Hepatic stellate cell (primary cell): ENCODE data around the gene ING5.

Source experiments
- DNase-seq: peaks from one replicate; pipeline ENCODE4 v3.0.0; 2011; ENCODE audit warnings: low spot score

Gene ING5

DNA sequence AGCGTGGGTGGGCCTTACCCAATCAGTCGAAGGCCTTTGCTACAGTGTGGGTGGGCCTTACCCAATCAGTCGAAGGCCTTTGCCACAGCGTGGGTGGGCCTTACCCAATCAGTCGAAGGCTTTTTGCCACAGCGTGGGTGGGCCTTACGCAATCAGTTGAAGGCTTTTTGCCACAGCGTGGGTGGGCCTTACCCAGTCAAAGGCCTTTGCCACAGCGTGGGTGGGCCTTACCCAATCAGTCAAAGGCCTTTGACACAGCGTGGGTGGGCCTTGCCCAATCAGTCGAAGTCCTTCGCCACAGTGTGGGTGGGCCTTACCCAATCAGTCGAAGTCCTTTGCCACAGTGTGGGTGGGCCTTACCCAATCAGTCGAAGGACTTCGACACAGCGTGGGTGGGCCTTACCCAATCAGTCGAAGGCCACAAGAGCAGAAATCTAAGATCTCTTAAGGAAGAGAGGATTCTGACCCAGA, 58.5 kb downstream of the ING5 start:
- DNase-seq = no peak

DNA sequence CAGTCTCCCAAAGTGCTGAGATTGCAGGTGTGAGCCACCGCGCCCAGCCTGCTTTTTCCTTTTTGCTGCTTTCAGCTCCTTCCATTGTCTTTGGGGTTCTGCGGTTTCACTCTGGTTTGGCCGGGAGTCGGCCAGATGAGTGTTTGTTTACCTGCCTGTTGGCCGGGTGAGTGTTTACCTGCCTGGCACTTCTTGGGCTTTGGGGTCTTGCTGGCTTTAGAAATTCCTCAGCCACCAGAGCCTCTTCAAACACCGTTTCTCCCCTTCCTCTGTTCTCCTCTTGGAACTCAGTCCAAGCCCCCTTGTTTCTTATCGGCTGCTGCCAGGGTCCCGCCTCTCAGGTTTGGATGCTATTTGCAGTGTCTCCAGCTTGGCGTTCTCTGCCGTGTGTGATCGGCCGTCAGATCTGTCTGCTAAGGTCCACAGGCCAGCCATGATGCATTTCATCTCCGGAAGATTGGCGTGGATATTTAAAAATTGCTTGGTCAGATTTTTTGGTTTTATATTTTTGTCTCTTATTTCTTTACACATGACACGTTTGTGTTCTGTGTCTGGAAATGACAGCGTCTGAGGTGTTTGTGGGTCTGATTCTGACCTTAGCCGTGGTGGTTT, 60.6 kb downstream of the ING5 start:
- DNase-seq = no peak

GRCh38 chr2:241762933-241763369, 61.1 kb downstream of the ING5 start:
- no peak for DNase-seq

DNA sequence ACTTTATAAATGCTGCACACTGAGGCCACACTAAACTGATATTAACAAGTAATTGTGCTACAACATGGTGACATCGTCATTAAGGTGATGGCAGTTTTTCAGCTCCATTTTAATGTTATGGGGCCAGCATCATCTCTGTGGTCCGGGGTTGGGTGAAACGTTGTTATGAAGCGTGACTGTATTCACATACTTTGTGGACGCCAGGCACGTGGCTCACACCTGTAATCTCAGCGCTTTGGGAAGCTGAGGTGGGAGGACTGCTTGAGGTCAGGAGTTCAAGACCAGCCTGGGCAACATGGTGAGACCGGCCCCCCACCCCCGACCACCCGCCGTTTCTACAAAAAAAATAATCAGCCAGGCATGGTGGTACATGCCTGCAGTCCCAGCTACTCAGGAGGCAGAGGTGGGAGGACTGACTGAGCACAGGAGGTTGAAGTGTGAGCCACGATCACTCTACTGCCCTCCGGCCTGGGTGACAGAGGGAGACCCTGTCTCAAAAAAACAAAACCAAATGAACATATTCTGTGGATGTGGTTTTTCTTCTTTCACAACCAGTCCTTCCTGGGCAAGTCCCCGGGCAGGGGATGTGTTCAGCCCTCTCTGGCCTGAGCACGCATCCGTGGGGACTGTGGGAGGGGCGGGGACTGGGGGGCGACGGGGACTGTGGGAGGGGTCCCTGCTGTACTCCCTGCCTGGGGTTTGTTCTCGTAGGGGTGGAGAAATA, 61.9 kb downstream of the ING5 start:
- DNase-seq = no peak

DNA sequence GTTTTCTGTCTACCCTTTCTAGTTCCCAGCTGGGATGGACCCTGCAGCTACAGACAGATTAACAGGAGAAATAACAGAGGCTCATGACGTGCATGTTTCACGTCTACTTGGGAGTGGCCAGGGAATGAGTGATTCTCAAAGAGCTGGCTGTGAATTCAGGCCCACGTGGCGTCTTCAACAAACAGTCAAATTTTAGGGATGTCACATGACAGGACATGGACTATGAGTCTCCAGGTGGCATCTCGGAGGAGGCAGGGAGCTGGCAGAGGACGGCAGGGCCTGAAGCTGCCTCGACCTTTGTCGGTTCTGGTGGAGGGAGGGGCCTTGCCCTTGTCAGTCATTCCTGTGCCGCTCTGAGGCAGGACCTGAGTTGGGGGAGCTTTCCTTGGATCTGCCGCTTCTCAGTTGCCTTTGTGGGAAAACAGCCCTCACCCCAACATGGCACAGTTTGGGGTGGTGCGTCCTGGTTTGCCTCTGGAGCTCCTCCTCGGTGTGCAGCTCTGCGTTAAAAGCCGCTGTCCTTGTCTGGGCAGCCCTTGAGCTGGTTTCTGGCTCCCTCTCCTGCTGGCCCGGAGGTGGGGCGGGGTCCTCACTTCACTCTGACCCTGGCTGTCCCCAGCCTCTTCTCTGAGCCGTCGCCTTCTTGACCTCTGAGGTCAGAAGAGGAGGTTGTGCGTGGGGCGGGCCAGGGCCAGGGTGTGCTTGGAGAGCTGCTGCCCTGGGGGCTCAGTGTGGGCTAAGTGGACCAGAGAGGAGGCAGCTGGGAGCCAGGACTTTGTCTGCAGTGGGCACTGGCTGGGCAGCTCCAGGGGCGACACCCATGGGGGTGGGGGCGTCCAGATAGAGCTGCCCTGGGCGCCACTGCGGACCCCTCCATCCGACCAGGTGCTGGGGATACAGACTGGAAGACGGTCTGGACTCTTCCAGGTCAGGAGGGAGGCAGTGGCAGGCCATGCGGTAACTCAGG, 62.7 kb downstream of the ING5 start:
- no peak for DNase-seq

GRCh38 chr2:241767464-241768250, 65.8 kb downstream of the ING5 start:
- DNase-seq = no peak

DNA sequence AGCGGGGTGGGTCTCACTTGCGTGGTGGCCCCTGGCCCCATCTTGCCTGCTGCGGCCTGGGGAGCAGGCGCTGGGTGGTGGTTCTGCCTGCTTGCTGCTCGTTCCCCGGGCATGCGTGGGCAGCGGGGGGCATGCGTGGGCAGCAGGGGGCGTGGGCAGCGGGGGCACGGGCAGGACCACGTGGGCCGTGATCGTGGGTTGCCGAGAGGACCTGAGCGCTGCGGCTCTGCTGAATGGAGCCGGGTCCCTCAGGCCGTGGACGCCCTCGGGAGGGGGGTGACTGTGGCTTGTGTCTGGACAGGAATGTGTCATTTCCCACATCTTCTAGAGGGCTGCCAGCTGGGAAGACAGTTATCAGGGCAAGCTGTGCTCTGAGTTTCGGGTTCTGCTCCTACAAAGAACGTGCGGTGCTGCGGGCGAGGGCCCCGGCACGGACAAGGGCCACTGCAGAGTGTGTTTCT, 66.4 kb downstream of the ING5 start:
- DNase-seq = peak; percentile 5

DNA sequence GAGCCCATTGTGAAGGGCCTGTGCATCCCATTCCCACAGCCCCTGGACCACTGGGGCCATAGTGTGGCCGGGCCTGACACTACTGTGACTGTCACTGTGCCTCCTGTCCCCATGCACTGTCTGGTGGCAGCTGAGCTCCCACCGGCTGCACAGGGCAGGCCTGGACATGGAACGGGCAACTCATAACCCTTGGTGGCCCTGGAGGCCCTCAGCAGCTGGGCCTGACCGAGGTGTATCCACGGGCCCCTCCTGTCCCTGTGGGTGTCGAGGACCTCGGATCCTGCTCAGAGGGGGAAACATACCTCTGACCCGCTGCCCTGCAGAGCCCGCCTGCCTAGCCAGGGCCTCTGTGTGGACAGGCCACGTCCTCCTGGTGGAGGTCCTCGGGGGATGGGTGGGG, 67.0 kb downstream of the ING5 start:
- peak; percentile 7 for DNase-seq

- no peak for DNase-seq
These were observed 68.0 kb downstream of the ING5 start for GRCh38 chr2:241769819-241770184.

DNA sequence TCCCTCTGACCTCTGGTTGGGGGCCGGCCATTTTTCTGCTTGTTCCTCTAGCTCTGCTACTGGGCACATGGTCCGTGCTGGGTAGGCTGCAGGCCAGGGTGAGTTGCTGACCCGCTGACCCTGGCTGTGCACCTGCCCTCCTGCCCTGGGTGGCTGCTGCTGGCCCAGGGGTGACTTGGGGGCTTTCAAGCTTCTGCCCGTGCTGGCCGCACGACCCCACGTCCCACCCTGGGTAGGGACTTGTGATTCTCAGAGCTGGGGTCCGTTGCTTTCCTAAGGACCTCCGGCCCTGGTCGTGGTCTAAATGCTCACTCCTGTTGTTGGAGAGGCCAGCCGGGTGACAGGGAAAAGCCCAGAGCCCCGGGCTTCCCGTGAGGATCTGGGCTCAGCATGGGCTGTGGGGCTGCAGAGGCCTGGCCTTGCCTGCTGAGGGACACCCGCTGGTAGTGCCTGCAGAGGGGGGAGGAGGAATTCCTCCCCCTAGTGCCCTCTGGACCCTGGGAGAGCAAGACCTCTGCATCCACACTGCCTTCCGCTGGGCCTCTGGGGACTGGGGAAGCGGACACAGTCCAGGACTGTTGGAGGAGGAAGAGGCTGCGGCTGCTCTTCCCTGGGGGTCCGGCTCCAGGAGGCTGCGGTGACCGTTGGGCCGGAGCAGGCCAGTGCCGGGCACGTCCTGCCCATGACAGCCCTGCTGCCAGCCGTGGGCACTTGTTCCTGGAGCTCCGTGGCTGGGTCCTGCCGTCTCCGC, 68.5 kb downstream of the ING5 start:
- no peak for DNase-seq

DNA sequence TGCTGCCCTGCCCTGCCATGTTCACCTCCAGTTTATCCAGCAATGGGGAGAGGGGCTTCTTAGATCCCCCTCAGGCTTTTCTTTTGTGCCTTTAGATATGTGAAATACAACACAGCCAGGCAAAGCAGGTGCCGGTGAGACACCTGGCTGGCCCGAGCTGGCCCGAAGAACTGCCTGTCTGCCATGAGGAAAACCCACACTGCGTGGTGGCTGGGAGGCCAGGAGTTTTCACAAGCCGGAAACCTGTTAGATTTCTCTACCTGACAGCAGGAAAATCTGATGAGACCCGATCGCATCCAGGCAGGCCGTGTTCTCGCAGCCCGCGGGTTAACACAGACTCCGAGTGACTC, 69.1 kb downstream of the ING5 start:
- no peak for DNase-seq

DNA sequence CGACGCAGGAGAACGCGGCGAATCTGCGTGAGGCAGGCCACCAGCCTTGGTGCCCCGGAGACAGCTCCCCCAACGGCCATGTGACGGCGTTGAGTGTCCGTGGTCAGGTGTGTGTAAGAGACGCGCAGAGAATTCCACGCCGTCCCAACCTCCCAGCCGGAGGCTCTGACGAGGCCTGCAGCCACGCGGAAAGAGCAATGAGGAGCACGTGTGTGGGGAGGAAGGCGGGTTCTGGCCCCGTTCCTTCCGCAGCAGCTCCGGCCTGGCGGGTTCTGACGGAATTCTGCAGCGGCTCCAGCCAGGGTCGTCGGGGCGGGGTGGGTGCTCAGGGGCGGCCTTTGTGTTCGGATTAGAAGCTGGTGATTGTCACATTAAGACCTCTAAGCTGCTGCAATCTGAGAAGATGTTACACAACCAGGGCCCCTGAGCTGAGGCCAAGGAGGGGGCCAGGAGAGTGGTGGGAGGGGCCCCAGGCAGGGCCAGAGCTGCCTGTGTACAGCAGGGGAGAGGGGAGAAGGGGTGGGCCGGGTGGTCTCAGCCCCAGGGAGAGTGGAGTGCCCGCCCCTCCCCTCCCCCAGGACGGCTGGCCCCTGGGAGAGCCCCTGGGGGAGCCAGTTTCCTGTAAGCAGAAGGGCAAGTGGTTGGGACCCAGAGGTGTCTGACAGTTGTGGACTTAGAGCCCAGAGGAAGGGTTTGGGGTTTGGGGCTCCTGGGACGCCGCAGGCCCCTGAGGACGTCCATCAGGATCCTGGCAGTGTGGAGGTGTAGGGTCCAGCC, 69.6 kb downstream of the ING5 start:
- no peak for DNase-seq

DNA sequence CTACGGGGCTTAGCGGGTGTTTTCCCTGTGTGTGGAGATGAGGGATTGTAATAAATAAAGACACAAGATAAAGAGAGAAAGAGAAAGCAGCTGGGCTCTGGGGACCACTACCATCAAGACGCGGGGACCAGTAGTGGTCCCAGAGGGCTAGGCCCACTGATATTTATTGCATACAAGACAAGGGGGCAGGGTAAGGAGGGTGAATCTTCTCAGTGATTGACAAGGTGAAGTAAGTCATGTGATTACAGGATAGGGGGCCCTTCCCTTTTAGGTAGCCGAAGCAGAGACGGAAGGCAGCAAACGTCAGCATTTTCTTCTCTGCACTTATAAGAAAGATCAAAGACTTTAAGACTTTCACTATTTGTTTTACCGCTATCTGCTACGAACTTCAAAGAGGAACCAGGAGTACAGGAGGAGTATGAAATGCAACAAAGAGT, 70.2 kb downstream of the ING5 start:
- no peak for DNase-seq

GRCh38 chr2:241773511-241774418, 71.9 kb downstream of the ING5 start:
- DNase-seq = no peak

- peak; percentile 57 for DNase-seq
These were observed 72.8 kb downstream of the ING5 start for GRCh38 chr2:241774419-241775222.

- no peak for DNase-seq
These were observed 73.7 kb downstream of the ING5 start for GRCh38 chr2:241775223-241776177.
